OCI-LY7 (cell line): ENCODE data around the gene PTGS1. TPM values are rescaled to one million over a fixed set of nuclear protein-coding genes. Genes with fewer than 3 reads are reported as not detected.

ENCODE experiments used
- BruUV-seq: library from RNA; stranded (reverse); fragments of 400-500 nt; replicated peaks from 2 replicates; lab custom pipeline; 2021; lab: Mats Ljungman, UMichigan
- CTCF ChIA-PET: fragments of 300-600 bp; sonication (Branson Sonifier 250); formaldehyde crosslinking; loops from one replicate; lab custom pipeline; 2022; ENCODE audit warnings: antibody characterized with exemption; ENCODE audit not compliant: unreplicated experiment; lab: Charles Lee
- POLR2A ChIA-PET: fragments of 300-600 bp; sonication (Branson Sonifier 250); formaldehyde crosslinking; loops from one replicate; lab custom pipeline; 2022; ENCODE audit warnings: antibody characterized with exemption; lab: Charles Lee
- DNase-seq: peaks from one replicate; pipeline ENCODE4 v3.0.0-alpha.2; 2015; ENCODE audit warnings: low spot score
- H2AFZ ChIP-seq: fragments of 200-600 bp; sonication (generic), shearing (Covaris generic); 2 replicates; pipeline ENCODE4 v1.6.1; 2014; ENCODE audit warnings: mild to moderate bottlenecking, antibody characterized with exemption, low read length, moderate library complexity
- H3K27ac ChIP-seq: fragments of 200-600 bp; sonication (generic); 2 replicates; pipeline ENCODE4 v1.5.1; 2014; ENCODE audit warnings: mixed run types, low read depth, mild to moderate bottlenecking, moderate library complexity, low read length, inconsistent platforms; ENCODE audit not compliant: poor library complexity, severe bottlenecking
- H3K36me3 ChIP-seq: fragments of 200-600 bp; sonication (generic); 2 replicates; pipeline ENCODE4 v1.6.1; 2014; ENCODE audit warnings: mild to moderate bottlenecking, antibody characterized with exemption, low read length, moderate library complexity, mixed read lengths; ENCODE audit not compliant: insufficient read depth
- H3K4me1 ChIP-seq: fragments of 200-600 bp; sonication (generic); 2 replicates; pipeline ENCODE4 v1.5.1; 2014; ENCODE audit warnings: mild to moderate bottlenecking, low read length; ENCODE audit not compliant: insufficient read depth, poor library complexity, severe bottlenecking
- H3K4me2 ChIP-seq: fragments of 200-600 bp; sonication (generic); 2 replicates; pipeline ENCODE4 v1.6.1; 2014; ENCODE audit warnings: mild to moderate bottlenecking, low read length
- H3K4me3 ChIP-seq: fragments of 200-600 bp; sonication (generic); 2 replicates; pipeline ENCODE4 v1.5.1; 2014; ENCODE audit warnings: mild to moderate bottlenecking, low read depth, low read length; ENCODE audit not compliant: poor library complexity, severe bottlenecking
- H3K79me2 ChIP-seq: fragments of 200-600 bp; sonication (generic); 2 replicates; pipeline ENCODE4 v1.6.1; 2016; ENCODE audit warnings: low read depth, mild to moderate bottlenecking, low read length, moderate library complexity, mixed read lengths; ENCODE audit not compliant: insufficient read depth
- H3K9me2 ChIP-seq: fragments of 200-600 bp; sonication (generic); 2 replicates; pipeline ENCODE4 v1.6.1; 2016; ENCODE audit warnings: mild to moderate bottlenecking, low read length, mixed read lengths; ENCODE audit not compliant: insufficient read depth
- H3K9me3 ChIP-seq: fragments of 200-600 bp; sonication (generic); 2 replicates; pipeline ENCODE4 v1.6.1; 2014; ENCODE audit warnings: mild to moderate bottlenecking, mixed run types, low read length, mixed read lengths
- H4K20me1 ChIP-seq: fragments of 200-600 bp; sonication (generic); 2 replicates; pipeline ENCODE4 v1.6.1; 2014; ENCODE audit warnings: mild to moderate bottlenecking, antibody characterized with exemption, low read length, moderate library complexity, mixed read lengths; ENCODE audit not compliant: insufficient read depth
- CTCF ChIP-seq: fragments of 200-600 bp; sonication (generic); conservative IDR thresholded peaks from 2 replicates; pipeline ENCODE4 v1.5.1; 2014; ENCODE audit warnings: mild to moderate bottlenecking, antibody characterized with exemption, low read length, moderate library complexity, mixed read lengths
- EZH2phosphoT487 ChIP-seq: fragments of 200-600 bp; sonication (generic); IDR thresholded peaks from 2 replicates; pipeline ENCODE4 v1.6.1; 2018; ENCODE audit warnings: low read depth, borderline replicate concordance, mild to moderate bottlenecking, mixed run types, antibody characterized with exemption, low read length, moderate library complexity, mixed read lengths
- intact Hi-C: fragments of 100-400 bp; cut with micrococcal nuclease; formaldehyde crosslinking; loops from one replicate; pipeline ENCODE4 v1.10.0; 2022; ENCODE audit not compliant: unreplicated experiment
- total RNA-seq, 2 experiments: library from RNA; depleted of rRNA in 1 of 2; stranded (reverse); fragments of >200 nt in 1 of 2; shearing (Covaris generic) in 1 of 2; gene quantifications; 2 replicates each; pipeline ENCODE4 v1.2.3, GENCODE V29; 2014 to 2022

Gene PTGS1
- total RNA-seq, 2 experiments from 2014 or later, result 0.79 to 2.2 TPM

- Histone ChIP-seq H3K36me3 (no peaks in the 10 kb centered on the region), H4K20me1 (no peaks in the 10 kb centered on the region), H2AFZ (no peak overlapping the region), H3K4me1 (no peaks in the 10 kb centered on the region), H3K9me2 (no peaks in the 10 kb centered on the region), H3K27ac (no peak overlapping the region), H3K79me2 (no peaks in the 10 kb centered on the region), H3K9me3 (0 out of 2 replicates have a peak, but pooled peaks cover 7% of the 10 kb centered on the region), H3K4me3 (no peak overlapping the region), H3K4me2 (no peak overlapping the region)
- no peak for DNase-seq
- intact Hi-C loops, result no loop called here
- BruUV-seq, result no TSS peak
- CTCF ChIA-PET, result no interaction called here
- POLR2A ChIA-PET, result no interaction called here
- TF ChIP-seq EZH2phosphoT487 (no peak), CTCF (no peak)
These were observed 25.9 kb downstream of the PTGS1 start for GRCh38 chr9:122396614-122397148.

DNA sequence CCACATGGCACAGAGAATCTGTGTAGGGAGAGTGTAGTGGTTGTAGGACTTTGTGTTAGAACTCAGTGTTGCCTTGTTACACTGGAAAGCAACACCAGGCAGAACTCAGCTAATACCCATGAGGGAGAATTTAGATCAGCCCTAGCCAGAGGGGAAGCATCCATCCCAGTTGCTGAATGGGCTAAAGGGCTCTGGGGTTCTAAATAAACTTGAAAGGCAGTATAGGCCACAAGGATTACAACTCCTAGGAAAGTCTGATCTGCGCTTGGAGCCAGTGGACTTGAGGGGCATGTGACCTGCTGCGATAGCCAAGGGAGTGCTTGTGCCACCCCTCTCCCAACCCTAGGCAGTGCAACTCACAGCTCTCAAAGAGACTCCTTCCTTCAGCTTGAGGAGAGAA is 26.9 kb downstream of the PTGS1 start:
- Histone ChIP-seq H3K9me3 (0 out of 2 replicates have a peak, but pooled peaks cover 7% of the 10 kb centered on the region), H3K27ac (no peak overlapping the region), H3K36me3 (no peaks in the 10 kb centered on the region), H2AFZ (no peak overlapping the region), H3K4me3 (no peak overlapping the region), H3K79me2 (no peaks in the 10 kb centered on the region), H4K20me1 (no peaks in the 10 kb centered on the region), H3K4me1 (no peaks in the 10 kb centered on the region), H3K4me2 (no peak overlapping the region), H3K9me2 (no peaks in the 10 kb centered on the region)
- POLR2A ChIA-PET, result no interaction called here
- TF ChIP-seq EZH2phosphoT487 (no peak), CTCF (no peak)
- BruUV-seq, result no TSS peak
- intact Hi-C loops, result no loop called here
- CTCF ChIA-PET, result no interaction called here
- no peak for DNase-seq

- Histone ChIP-seq H4K20me1 (no peaks in the 10 kb centered on the region), H3K9me3 (0 out of 2 replicates have a peak, but pooled peaks cover 7% of the 10 kb centered on the region), H3K4me1 (no peaks in the 10 kb centered on the region), H2AFZ (no peak overlapping the region), H3K27ac (no peak overlapping the region), H3K4me2 (no peak overlapping the region), H3K4me3 (no peak overlapping the region), H3K9me2 (no peaks in the 10 kb centered on the region), H3K79me2 (no peaks in the 10 kb centered on the region), H3K36me3 (no peaks in the 10 kb centered on the region)
- CTCF ChIA-PET, result no interaction called here
- TF ChIP-seq EZH2phosphoT487, result no peak
- no peak for TF ChIP-seq CTCF
- intact Hi-C loops, result no loop called here
- BruUV-seq, result no TSS peak
- no peak for DNase-seq
- POLR2A ChIA-PET, result interaction anchor here (0.6 kb wide), 1 partner anchor 1375 kb away, joined by 3 read pairs; no protein-coding TSS in a partner anchor
These were observed 27.6 kb downstream of the PTGS1 start for GRCh38 chr9:122398371-122398924.
